Esophagus muscularis mucosa (tissue), 4 donors: ENCODE measurements around the gene SMCHD1. TPM values are rescaled to one million over a fixed set of nuclear protein-coding genes. Genes with fewer than 3 reads are reported as not detected.
A peak's percentile ranks its signal among the peaks of the same experiment; 100 is the strongest.
"Not testable (repeated sequence)": the region's sequence is repeated elsewhere in the genome, so short reads cannot be mapped to it uniquely, and the experiment has no call there.

ENCODE experiments used
- DNase-seq: peaks from one replicate; pipeline ENCODE4 v3.0.0-alpha.2; 2017; ENCODE audit errors: extremely low spot score
- H3K27ac ChIP-seq, 4 donors: fragments of 200-600 bp; sonication (generic); replicated peaks in 1 of 4; 1 replicate in 3 of 4; 2 replicates in 1 of 4; pipeline ENCODE4 v1.5.1; 2016 to 2019; ENCODE audit warnings: mild to moderate bottlenecking in 1 of 4
- H3K27me3 ChIP-seq, 4 donors: fragments of 200-600 bp; sonication (generic); one replicate each; pipeline versions ENCODE4 v1.5.1 to v1.6.0; 2016 to 2019
- H3K36me3 ChIP-seq, 4 donors: fragments of 200-600 bp; sonication (generic); one replicate each; pipeline ENCODE4 v1.5.1; 2016 to 2019
- H3K4me1 ChIP-seq, 4 donors: fragments of 200-600 bp; sonication (generic); one replicate each; pipeline ENCODE4 v1.5.1; 2016 to 2019
- H3K4me3 ChIP-seq, 4 donors: fragments of 200-600 bp; sonication (generic); 1 replicate in 2 of 4; 2 replicates in 2 of 4; pipeline ENCODE4 v1.5.1; 2016 to 2019; ENCODE audit warnings: mild to moderate bottlenecking in 4 of 4, moderate library complexity in 1 of 4
- H3K9me3 ChIP-seq, 4 donors: fragments of 200-600 bp; sonication (generic); 1 replicate in 3 of 4; 2 replicates in 1 of 4; pipeline ENCODE4 v1.5.1; 2016 to 2019
- CTCF ChIP-seq, 3 experiments: fragments of 200-600 bp in 2 of 3; fragments of 450-650 bp in 1 of 3; sonication (generic) in 2 of 3; IDR thresholded peaks; one replicate each; pipeline ENCODE4 v1.5.1; 2017 to 2019; ENCODE audit warnings: antibody characterized with exemption in 3 of 3, mild to moderate bottlenecking in 2 of 3, moderate library complexity in 1 of 3
- EP300 ChIP-seq: sonication (generic); formaldehyde crosslinking; IDR thresholded peaks from one replicate; pipeline ENCODE4 v1.6.1; 2017; ENCODE audit warnings: antibody characterized with exemption
- POLR2A ChIP-seq: fragments of 450-650 bp; IDR thresholded peaks from one replicate; pipeline ENCODE4 v1.6.1; 2017; ENCODE audit warnings: antibody characterized with exemption, moderate library complexity, mild to moderate bottlenecking, low read depth
- POLR2AphosphoS5 ChIP-seq, 2 donors: sonication (generic); formaldehyde crosslinking; IDR thresholded peaks; one replicate each; pipeline ENCODE4 v1.6.1; 2017; ENCODE audit warnings: antibody characterized with exemption in 2 of 2
- WGBS: methylation state at CpG from one replicate; pipeline ENCODE4 v1.1.5; 2018; 5-methylcytosine and 5-hydroxymethylcytosine counted together
- intact Hi-C: fragments of 100-400 bp; cut with DNase I; formaldehyde crosslinking; loops from one replicate; pipeline ENCODE4 v1.15.1; 2023
- total RNA-seq, 4 donors: library from RNA; depleted of rRNA; stranded (reverse); fragments of >200 nt; gene quantifications; one replicate each; pipeline versions ENCODE4 v1.1.0 to v1.2.1, GENCODE V29; 2016

SMCHD1 gene
- total RNA-seq, 4 donors from 2014 or later, result 47.9 to 62.3 (median 58.2) TPM

GRCh38 chr18:2823966-2824365, 168.4 kb downstream of the SMCHD1 start:
- DNase-seq, result no peak
- 95% methylated on average over 2 of the region's 2 CpGs for WGBS
- TF ChIP-seq POLR2A (no peak), EP300 (no peak), POLR2AphosphoS5 (IDR thresholded peaks at IDR 0.05) (no peak), CTCF (IDR thresholded peaks at IDR 0.05) (no peak)
- Histone ChIP-seq H3K9me3 (no peaks in the 10 kb centered on the region), H3K27me3 (no peaks in the 10 kb centered on the region), H3K36me3 (no peaks in the 10 kb centered on the region), H3K4me3 (no peak overlapping the region), H3K27ac (no peak overlapping the region), H3K4me1 (peaks cover 0 to 10% (median 1%) of the 10 kb centered on the region in 4 donors)
- intact Hi-C loops, result no loop called here

- Histone ChIP-seq H3K36me3 (no peaks in the 10 kb centered on the region), H3K27me3 (no peaks in the 10 kb centered on the region), H3K4me3 (no peak overlapping the region), H3K4me1 (peaks cover 0 to 10% (median 1%) of the 10 kb centered on the region in 4 donors), H3K27ac (no peak overlapping the region), H3K9me3 (no peaks in the 10 kb centered on the region)
- DNase-seq, result peak; percentile 14
- intact Hi-C loops, result no loop called here
- 86% methylated on average over 5 of the region's 5 CpGs for WGBS
- TF ChIP-seq POLR2A, result no peak
- no peak for TF ChIP-seq POLR2AphosphoS5 (IDR thresholded peaks at IDR 0.05)
- TF ChIP-seq EP300, result no peak
- no peak for TF ChIP-seq CTCF (IDR thresholded peaks at IDR 0.05)
Observed at GRCh38 chr18:2824865-2825264, 169.3 kb downstream of the SMCHD1 start.

- WGBS, result 87% methylated on average over 3 of the region's 3 CpGs
- peaks cover 0 to 10% (median 1%) of the 10 kb centered on the region in 4 donors for H3K4me1 ChIP-seq
- no peaks in the 10 kb centered on the region for H3K27me3 ChIP-seq
- peak; percentile 42 for DNase-seq
- TF ChIP-seq CTCF (IDR thresholded peaks at IDR 0.05), result no peak
- no peak for TF ChIP-seq EP300
- TF ChIP-seq POLR2AphosphoS5 (IDR thresholded peaks at IDR 0.05), result no peak
- no peak for TF ChIP-seq POLR2A
- no peak overlapping the region for H3K4me3 ChIP-seq
- intact Hi-C loops, result no loop called here
- H3K9me3 ChIP-seq, result no peaks in the 10 kb centered on the region
- H3K27ac ChIP-seq, result no peak overlapping the region
- H3K36me3 ChIP-seq, result no peaks in the 10 kb centered on the region
Observed at GRCh38 chr18:2825613-2826175, 170.2 kb downstream of the SMCHD1 start.

- no peak for TF ChIP-seq CTCF (IDR thresholded peaks at IDR 0.05)
- no peak for TF ChIP-seq POLR2A
- TF ChIP-seq POLR2AphosphoS5 (IDR thresholded peaks at IDR 0.05), result no peak
- TF ChIP-seq EP300, result no peak
- WGBS, result 55% methylated on average over 10 of the region's 10 CpGs
Observed at GRCh38 chr18:2826581-2826980, 171.1 kb downstream of the SMCHD1 start.

GRCh38 chr18:2827061-2827460, 171.5 kb downstream of the SMCHD1 start:
- peak overlapping the region in 2 of 4 donors; percentile 9 to 12 for H3K27ac ChIP-seq
- no peaks in the 10 kb centered on the region for H3K36me3 ChIP-seq
- H3K4me1 ChIP-seq, result peaks cover 0 to 10% (median 1%) of the 10 kb centered on the region in 4 donors
- no peaks in the 10 kb centered on the region for H3K27me3 ChIP-seq
- intact Hi-C loops, result no loop called here
- no peak for TF ChIP-seq EP300
- TF ChIP-seq CTCF (IDR thresholded peaks at IDR 0.05), result no peak
- no peak for TF ChIP-seq POLR2A
- TF ChIP-seq POLR2AphosphoS5 (IDR thresholded peaks at IDR 0.05), result no peak
- no peak for DNase-seq
- H3K4me3 ChIP-seq, result no peak overlapping the region
- H3K9me3 ChIP-seq, result no peaks in the 10 kb centered on the region
- 80% methylated on average over 5 of the region's 5 CpGs for WGBS

More at GRCh38 chr18:2826581-2826980, 171.1 kb downstream of the SMCHD1 start:
- H3K9me3 ChIP-seq, result no peaks in the 10 kb centered on the region
- H3K4me3 ChIP-seq, result no peak overlapping the region
- H3K4me1 ChIP-seq, result peaks cover 0 to 10% (median 1%) of the 10 kb centered on the region in 4 donors
- peak overlapping the region in 2 of 4 donors; percentile 9 to 12 for H3K27ac ChIP-seq
- no peaks in the 10 kb centered on the region for H3K27me3 ChIP-seq
- DNase-seq, result peak; percentile 90
- no peaks in the 10 kb centered on the region for H3K36me3 ChIP-seq
- intact Hi-C loops, result no loop called here

- H3K9me3 ChIP-seq, result peaks cover 0 to 11% (median 4%) of the 10 kb centered on the region in 4 donors
- H3K27me3 ChIP-seq, intact Hi-C loops, H3K4me1 ChIP-seq, DNase-seq, H3K4me3 ChIP-seq, H3K27ac ChIP-seq, H3K36me3 ChIP-seq: not testable (repeated sequence)
- WGBS, result 100% methylated on average over 3 of the region's 3 CpGs
Observed at GRCh38 chr18:2836118-2836517, 180.6 kb downstream of the SMCHD1 start.

GRCh38 chr18:2837290-2837689, 181.8 kb downstream of the SMCHD1 start:
- DNase-seq, H3K4me3 ChIP-seq, H3K27me3 ChIP-seq, H3K27ac ChIP-seq, intact Hi-C loops, H3K36me3 ChIP-seq, H3K4me1 ChIP-seq: not testable (repeated sequence)
- H3K9me3 ChIP-seq, result peaks cover 0 to 11% (median 4%) of the 10 kb centered on the region in 4 donors
